Measurements from ENCODE around the gene PGAM2. TPM values are rescaled to one million over a fixed set of nuclear protein-coding genes. Genes with fewer than 3 reads are reported as not detected.

PGAM2 gene
- total and polyA plus RNA-seq, 7 donors, result 214 to 1,581 (median 333) TPM

GRCh38 chr7:44077061-44077460 lies 11.7 kb upstream of the PGAM2 start:
- no peak for TF ChIP-seq CTCF (IDR thresholded peaks at IDR 0.05)
- ATAC-seq (no peak), DNase-seq (peak; percentile 3 to 29)
- H3K36me3 ChIP-seq (ENCODE audit: insufficient read depth in 1 of 2, low read depth in 1 of 2), result peaks cover 2 to 76% of the 10 kb centered on the region in 2 donors
- no peaks in the 10 kb centered on the region for H3K9me3 ChIP-seq
- H3K4me1 ChIP-seq, result peaks cover 63% of the 10 kb centered on the region
- intact Hi-C loops (cut with DNase I), result no loop called here
- peak overlapping the region; percentile 23 for H3K27ac ChIP-seq
- no peak overlapping the region for H3K4me3 ChIP-seq
- WGBS, 3 donors, result 79 to 90% (median 82%) methylated on average over 9 of the region's 9 CpGs
- no peaks in the 10 kb centered on the region for H3K27me3 ChIP-seq (ENCODE audit: insufficient read depth in 3 of 3, low read length in 2 of 3)

- no peak for TF ChIP-seq CTCF (IDR thresholded peaks at IDR 0.05)
- H3K27me3 ChIP-seq (ENCODE audit: insufficient read depth in 3 of 3, low read length in 2 of 3), result no peaks in the 10 kb centered on the region
- WGBS, 3 donors, result 89 to 97% (median 93%) methylated on average over 20 of the region's 20 CpGs
- no peak for ATAC-seq
- peaks cover 2 to 76% of the 10 kb centered on the region in 2 donors for H3K36me3 ChIP-seq (ENCODE audit: insufficient read depth in 1 of 2, low read depth in 1 of 2)
- intact Hi-C loops (cut with DNase I), result no loop called here
- H3K27ac ChIP-seq, result peak overlapping the region; percentile 36
- no peak overlapping the region for H3K4me3 ChIP-seq
- H3K4me1 ChIP-seq, result peaks cover 68% of the 10 kb centered on the region
- H3K9me3 ChIP-seq, result no peaks in the 10 kb centered on the region
- DNase-seq, result no peak
These were observed 10.9 kb upstream of the PGAM2 start for GRCh38 chr7:44076101-44076895.

DNA sequence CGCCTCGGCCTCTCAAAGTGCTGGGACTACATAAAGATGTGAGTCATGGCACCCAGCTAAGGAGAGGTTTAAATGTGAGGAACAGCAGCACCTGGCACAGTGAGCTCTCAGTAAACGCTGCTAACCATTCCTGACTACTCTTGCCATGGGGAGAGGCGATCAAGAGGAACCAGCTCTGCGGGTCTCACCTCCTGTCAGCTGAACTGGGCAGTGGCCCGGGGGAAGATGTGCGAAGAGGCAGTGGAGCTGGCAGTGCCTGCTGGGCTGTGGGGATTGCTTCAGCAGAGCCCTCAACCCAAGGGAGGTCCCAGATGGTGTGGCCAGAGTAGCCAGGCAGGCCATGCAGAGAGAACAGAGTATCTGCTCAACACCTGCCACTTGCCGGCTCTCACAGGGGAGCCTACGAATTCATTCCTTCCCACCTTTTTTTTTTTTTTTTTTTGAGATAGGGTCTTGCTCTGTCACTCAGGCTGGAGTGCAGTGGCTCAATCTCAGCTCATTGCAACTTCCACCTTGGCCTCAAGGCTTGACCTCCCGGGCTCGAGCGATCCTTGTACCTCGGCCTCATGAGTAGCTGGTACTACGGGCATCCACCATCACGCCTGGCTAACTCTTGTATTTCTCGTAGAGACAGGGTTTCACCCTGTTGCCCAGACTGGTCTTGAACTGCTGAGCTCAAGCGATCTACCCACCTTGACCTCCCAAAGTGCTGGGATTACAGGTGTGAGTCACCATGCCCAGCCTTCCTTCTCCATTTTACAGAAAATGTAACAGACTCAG lies 10.1 kb upstream of the PGAM2 start:
- peaks cover 2 to 75% of the 10 kb centered on the region in 2 donors for H3K36me3 ChIP-seq (ENCODE audit: insufficient read depth in 1 of 2, low read depth in 1 of 2)
- 90 to 91% (median 90%) methylated on average over 17 of the region's 17 CpGs for WGBS, 3 donors
- no peaks in the 10 kb centered on the region for H3K9me3 ChIP-seq
- peaks cover 68% of the 10 kb centered on the region for H3K4me1 ChIP-seq
- no peak for ATAC-seq
- no peak overlapping the region for H3K4me3 ChIP-seq
- H3K27me3 ChIP-seq (ENCODE audit: insufficient read depth in 3 of 3, low read length in 2 of 3), result no peaks in the 10 kb centered on the region
- no peak for TF ChIP-seq CTCF (IDR thresholded peaks at IDR 0.05)
- H3K27ac ChIP-seq, result peak overlapping the region; percentile 36
- intact Hi-C loops (cut with DNase I), result no loop called here
- no peak for DNase-seq

GRCh38 chr7:44074349-44074695 lies 9.0 kb upstream of the PGAM2 start:
- peaks cover 2 to 63% of the 10 kb centered on the region in 2 donors for H3K36me3 ChIP-seq (ENCODE audit: insufficient read depth in 1 of 2, low read depth in 1 of 2)
- DNase-seq (peak in 1 of 2 donors; percentile 8), ATAC-seq (no peak)
- no peaks in the 10 kb centered on the region for H3K27me3 ChIP-seq (ENCODE audit: insufficient read depth in 3 of 3, low read length in 2 of 3)
- H3K27ac ChIP-seq, result peak overlapping the region; percentile 79
- peaks cover 62% of the 10 kb centered on the region for H3K4me1 ChIP-seq
- intact Hi-C loops (cut with DNase I), result no loop called here
- WGBS, 3 donors, result 81 to 91% (median 87%) methylated on average over 13 of the region's 13 CpGs
- no peak for TF ChIP-seq CTCF (IDR thresholded peaks at IDR 0.05)
- no peak overlapping the region for H3K4me3 ChIP-seq
- H3K9me3 ChIP-seq, result no peaks in the 10 kb centered on the region

Measured in psoas muscle (tissue), 8 donors.